Measurements from ENCODE around the gene TRIM43.
"Not testable (repeated sequence)": the region's sequence is repeated elsewhere in the genome, so short reads cannot be mapped to it uniquely, and the experiment has no call there.

Gene TRIM43

GRCh38 chr2:95591701-95592100 is at the start of gene TRIM43:
TRIM43 (plus strand) TSS chr2:95592001; CDS start chr2:95594024, 2,023 bp downstream.
- not testable (repeated sequence) for DNase-seq (ENCODE audit: low read depth); H3K4me3 ChIP-seq (ENCODE audit: control insufficient read depth, low read depth, low read length)

DNA sequence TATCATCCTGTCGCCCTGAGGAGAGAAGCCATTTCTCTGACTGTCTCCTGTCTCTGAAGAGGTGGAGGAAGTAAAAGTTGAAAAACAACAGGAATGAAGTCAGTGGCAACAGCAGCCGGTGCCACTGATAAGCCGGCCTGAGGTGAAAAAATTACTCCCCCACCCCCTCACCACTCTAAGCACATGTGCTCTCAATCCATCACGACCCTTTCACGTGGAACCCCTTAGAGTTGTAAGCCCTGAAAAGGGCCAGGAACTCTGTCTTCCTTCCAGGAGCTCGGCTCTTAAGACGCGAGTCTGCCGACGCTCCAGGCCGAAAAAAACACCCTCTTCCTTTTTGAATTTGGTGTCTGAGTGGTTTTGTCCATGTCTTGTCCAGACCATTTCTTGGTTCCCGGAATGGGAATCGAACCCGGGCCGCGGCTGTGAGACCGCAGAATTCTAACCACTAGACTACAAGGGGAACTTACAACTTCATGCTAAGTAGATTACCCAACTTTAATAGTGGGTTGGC is 40.7 kb upstream of the TRIM43 start:
- H3K4me3 ChIP-seq (ENCODE audit: control insufficient read depth, low read depth, low read length): no peak overlapping the region
- TF ChIP-seq, protein P1, sequence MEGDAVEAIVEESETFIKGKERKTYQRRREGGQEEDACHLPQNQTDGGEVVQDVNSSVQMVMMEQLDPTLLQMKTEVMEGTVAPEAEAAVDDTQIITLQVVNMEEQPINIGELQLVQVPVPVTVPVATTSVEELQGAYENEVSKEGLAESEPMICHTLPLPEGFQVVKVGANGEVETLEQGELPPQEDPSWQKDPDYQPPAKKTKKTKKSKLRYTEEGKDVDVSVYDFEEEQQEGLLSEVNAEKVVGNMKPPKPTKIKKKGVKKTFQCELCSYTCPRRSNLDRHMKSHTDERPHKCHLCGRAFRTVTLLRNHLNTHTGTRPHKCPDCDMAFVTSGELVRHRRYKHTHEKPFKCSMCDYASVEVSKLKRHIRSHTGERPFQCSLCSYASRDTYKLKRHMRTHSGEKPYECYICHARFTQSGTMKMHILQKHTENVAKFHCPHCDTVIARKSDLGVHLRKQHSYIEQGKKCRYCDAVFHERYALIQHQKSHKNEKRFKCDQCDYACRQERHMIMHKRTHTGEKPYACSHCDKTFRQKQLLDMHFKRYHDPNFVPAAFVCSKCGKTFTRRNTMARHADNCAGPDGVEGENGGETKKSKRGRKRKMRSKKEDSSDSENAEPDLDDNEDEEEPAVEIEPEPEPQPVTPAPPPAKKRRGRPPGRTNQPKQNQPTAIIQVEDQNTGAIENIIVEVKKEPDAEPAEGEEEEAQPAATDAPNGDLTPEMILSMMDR (IDR thresholded peaks at IDR 0.05; ENCODE audit: control insufficient read depth, insufficient read depth, low read depth, low read length, missing control alignments): no peak
- DNase-seq (ENCODE audit: low read depth): no peak

- TF ChIP-seq, protein P1 (IDR thresholded peaks at IDR 0.05; ENCODE audit: control insufficient read depth, insufficient read depth, low read depth, low read length, missing control alignments): no peak
- no peak overlapping the region for H3K4me3 ChIP-seq (ENCODE audit: control insufficient read depth, low read depth, low read length)
- no peak for DNase-seq (ENCODE audit: low read depth)
Observed at GRCh38 chr2:95552911-95553310, 38.9 kb upstream of the TRIM43 start.

GRCh38 chr2:95569170-95569569 is 22.6 kb upstream of the TRIM43 start:
- TF ChIP-seq, protein P1 (IDR thresholded peaks at IDR 0.05; ENCODE audit: control insufficient read depth, insufficient read depth, low read depth, low read length, missing control alignments): no peak
- H3K4me3 ChIP-seq (ENCODE audit: control insufficient read depth, low read depth, low read length): no peak overlapping the region
- no peak for DNase-seq (ENCODE audit: low read depth)

GRCh38 chr2:95573866-95574265 is 17.9 kb upstream of the TRIM43 start:
- no peak overlapping the region for H3K4me3 ChIP-seq (ENCODE audit: control insufficient read depth, low read depth, low read length)
- TF ChIP-seq, protein P1 (IDR thresholded peaks at IDR 0.05; ENCODE audit: control insufficient read depth, insufficient read depth, low read depth, low read length, missing control alignments): no peak
- DNase-seq (ENCODE audit: low read depth): no peak

DNA sequence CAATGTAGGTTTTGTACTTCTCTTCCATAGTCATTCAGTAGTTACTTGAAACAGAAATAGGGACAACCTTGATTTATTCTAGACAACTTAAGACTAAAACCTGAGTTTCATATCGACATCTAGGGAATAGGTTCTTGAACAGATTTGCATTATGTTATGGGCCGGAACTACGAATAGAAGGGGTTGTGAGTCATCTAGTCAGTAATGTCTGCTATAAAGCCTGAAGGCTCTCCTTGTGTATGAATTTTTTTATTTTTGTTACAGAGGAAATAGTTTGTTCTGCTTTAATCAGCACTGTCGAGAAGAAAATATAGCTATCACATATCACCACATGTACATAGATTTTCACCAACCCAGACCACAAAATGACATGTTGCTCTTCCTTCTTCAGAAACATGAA is 17.3 kb upstream of the TRIM43 start:
- DNase-seq (ENCODE audit: low read depth): no peak
- no peak overlapping the region for H3K4me3 ChIP-seq (ENCODE audit: control insufficient read depth, low read depth, low read length)
- TF ChIP-seq, protein P1 (IDR thresholded peaks at IDR 0.05; ENCODE audit: control insufficient read depth, insufficient read depth, low read depth, low read length, missing control alignments): no peak

DNA sequence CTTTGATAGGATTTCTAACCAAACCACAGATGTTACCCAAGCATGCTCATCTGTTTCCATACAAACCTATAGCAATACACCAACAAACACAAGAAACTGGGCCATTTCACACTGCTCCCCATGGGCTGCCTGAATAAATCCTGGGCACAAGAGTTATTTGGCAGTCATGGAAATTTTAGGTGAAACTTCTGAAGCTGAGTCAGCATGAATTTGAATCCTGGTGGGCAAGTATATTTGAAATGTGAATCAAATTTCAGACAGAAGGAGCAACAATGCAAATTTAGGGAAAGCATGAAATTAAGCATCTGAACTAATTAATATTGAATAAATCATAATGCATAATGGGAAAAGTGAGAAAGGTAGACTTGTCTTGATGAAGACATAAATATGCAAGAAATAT is 15.9 kb upstream of the TRIM43 start:
- TF ChIP-seq, protein P1 (IDR thresholded peaks at IDR 0.05; ENCODE audit: control insufficient read depth, insufficient read depth, low read depth, low read length, missing control alignments): no peak
- no peak overlapping the region for H3K4me3 ChIP-seq (ENCODE audit: control insufficient read depth, low read depth, low read length)
- no peak for DNase-seq (ENCODE audit: low read depth)

All from AG09309 (cell line).